GM21825 (cell line): ENCODE results near the gene C17orf50.
"Not testable (repeated sequence)": the region's sequence is repeated elsewhere in the genome, so short reads cannot be mapped to it uniquely, and the experiment has no call there.

Experiments used
- ATAC-seq: cut with Tn5 transposase; IDR thresholded peaks from one replicate; pipeline ENCODE4 v1.9.1; 2021; ENCODE audit warnings: mild to moderate bottlenecking, moderate library complexity; ENCODE audit not compliant: unreplicated experiment

Gene C17orf50

GRCh38 chr17:35751541-35751940 is 9.1 kb upstream of the C17orf50 start:
- not testable (repeated sequence) for ATAC-seq

DNA sequence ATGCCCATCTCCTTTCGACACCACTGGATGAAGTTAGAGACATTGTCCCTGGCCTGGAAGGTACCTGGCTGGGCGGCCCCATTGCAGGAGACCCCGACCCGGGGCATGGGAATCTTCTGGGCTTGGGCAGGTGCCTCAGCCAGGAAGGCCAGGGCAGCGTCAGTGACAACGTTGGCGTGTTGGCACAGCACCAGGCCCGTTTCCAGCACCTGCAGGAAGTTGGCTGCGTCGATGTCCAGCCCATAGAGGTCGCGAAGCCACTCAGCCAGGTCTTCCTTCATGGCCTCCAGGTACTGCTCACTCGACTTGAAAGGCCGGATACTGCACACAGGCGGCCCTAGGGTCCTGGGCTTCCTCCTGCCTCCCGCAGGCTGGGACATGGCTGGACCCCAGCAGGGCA is 8.2 kb upstream of the C17orf50 start:
- ATAC-seq: no peak

DNA sequence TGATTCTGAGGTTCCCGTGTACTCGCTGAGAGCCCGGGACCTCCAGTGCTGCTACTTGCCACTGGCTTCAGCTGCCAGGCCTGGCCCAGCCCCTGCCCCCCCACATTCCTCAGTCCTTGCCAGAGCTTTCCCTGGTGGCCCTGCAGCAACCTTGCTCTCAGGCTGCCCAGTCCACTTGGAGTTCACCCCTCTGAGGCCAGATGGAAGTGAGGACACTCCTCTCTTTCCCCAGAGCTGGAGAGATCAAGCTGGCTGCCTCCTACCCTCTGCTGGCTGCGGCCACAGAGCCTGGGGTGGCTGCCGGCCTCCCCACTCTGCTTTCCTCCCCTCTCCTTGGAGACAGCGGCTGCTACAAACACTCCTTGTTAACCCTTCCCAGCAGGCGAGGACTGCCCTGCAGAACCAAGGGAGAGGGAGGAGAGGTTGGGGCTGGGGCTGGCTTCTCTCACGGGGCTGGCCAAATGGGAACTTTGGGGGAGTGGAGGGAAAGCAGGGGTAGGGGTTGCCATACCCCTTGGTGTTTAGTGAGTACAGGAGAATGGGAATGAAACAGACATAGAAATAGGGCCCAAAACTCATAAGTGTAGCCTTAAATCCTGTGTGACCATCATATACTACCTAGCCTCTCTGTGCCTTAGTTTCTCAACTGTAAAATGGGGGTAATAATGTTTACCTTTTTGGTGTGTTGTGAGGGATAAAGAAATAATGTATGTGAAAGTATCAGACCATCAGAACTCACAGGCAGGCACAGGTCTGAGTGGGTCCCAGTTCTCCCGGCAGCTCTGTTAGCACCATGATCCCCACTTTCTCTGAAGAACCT is 7.5 kb upstream of the C17orf50 start, which contains the start of gene GAS2L2:
GAS2L2 (minus strand) TSS at position 295 of the 820 bp plus-strand sequence. CDS start 389 bp downstream, outside the sequence.
- ATAC-seq: no peak

GRCh38 chr17:35757243-35757642 is 3.4 kb upstream of the C17orf50 start:
- ATAC-seq: no peak

DNA sequence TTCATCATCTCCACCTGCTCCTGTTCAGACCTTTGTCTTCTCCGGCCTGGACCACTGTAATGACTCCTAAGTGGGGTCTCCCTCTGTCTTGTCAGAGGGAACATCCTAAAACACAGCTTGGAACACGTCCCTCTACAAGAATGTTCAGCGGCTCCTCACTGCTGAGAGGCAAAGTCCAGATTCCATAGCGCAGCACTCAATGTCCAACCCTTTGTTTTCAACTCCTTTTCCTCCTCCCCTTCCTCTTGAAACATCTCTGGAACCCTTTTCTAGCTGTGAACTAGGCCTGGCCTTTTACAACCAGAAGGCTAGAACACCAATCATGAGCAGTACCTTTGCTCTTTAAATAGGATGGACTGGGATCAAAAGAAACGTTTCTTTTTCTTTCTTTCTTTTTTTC is 914 bp downstream of the C17orf50 start:
- ATAC-seq: no peak

GRCh38 chr17:35763767-35764122 is 3.1 kb downstream of the C17orf50 start:
- no peak for ATAC-seq

DNA sequence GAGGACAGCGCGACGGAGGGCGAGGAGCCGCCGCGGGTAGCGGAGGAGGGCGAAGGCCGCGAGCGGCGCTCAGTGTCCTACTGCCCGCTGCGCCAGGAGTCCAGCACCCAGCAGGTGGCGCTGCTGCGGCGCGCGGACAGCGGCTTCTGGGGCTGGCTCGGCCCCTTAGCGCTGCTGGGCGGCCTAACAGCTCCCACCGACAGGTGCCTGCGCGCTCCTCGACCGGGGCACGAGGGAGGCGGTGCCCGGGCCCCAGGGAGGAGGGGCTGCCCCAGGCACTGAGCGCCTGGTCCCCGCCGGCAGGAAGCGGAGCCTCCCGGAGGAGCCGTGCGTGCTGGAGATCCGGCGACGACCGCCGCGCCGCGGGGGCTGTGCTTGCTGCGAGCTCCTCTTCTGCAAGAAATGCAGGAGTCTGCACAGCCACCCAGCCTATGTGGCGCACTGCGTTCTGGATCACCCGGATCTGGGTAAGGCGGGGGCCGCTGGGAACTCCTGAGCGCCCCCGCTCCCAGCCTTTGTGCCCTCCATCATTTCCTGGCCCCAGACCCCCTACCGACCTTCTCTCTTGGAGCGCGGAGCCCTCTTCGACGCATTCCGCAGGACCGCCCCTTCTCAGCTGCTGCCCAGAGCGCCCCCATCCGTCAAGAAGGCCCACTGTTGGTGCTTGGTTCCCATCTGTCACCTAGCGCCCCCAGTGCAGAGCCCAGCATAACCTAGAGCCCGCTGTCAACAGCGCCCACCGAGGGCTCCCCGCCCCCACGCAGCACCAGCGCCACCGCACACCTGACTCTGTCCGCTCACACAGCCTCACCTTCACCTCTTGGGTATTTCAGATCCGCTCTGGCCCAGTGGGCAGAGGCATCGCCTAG is 3.7 kb downstream of the C17orf50 start:
- ATAC-seq: peak; percentile 69

DNA sequence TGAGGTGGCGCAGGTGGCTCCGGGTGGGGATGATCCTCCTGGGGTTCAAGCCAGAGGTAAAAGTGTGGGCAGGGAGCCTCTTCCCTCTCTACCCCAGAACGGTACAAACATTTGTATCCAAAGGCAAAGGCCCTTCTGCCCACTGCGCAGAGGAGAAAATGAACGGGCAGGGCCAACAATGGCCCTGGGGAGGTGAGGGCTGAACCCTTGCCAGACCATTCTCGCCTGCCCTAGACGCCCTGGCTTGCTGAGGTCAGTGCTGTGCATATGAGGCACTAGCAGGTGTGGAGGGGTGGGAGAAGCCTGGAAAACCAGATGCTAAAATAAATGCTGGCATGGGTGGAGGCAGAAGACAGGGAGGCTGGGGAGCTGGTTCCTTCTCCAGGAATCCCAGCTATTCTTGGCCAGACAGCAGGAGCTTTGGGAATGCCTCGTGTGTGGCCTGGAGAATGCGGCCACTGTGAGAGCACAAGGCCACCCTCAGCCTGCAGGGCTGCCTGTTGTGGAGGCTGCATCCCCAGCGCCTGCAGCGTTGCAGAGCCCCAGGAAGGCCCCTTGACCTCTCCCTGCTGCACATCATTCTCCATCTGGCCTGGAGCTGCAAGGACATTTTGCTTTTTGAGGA is 4.5 kb downstream of the C17orf50 start:
- ATAC-seq: no peak

DNA sequence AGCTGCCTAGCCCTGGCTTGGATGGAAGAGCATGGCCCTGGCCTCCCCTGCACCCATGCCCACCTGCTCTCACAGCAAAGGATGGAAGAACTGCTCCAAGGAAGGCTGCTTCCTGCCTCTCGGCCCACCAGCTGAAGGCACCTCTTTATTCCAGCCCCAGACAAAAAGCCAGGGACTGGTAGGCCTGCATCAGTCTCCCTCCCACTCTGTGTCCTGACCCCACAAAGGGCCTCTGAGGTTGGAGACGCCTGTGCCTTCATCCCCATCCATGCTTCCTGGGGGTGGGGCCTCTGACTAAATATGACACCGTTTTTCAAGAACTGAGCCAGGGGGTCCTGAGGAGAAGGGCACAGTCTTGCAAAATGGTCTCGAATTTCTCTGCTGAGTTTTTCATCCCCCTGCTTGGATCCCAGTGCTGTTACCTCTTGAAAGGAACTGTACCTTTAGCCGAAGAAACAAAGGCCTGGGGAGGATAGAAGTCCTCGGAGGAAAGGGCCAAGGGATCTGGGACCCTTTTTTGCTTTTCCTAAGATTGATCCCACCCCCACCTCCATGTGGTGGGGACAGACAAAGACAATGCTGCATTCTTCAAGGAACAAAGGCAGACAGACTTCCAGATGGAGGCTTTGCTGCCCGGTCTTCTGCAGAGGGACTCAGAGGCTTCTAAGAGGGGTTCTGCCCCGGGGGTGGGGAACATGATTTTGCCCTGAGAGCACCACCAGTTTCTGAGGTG is 5.2 kb downstream of the C17orf50 start:
- no peak for ATAC-seq

DNA sequence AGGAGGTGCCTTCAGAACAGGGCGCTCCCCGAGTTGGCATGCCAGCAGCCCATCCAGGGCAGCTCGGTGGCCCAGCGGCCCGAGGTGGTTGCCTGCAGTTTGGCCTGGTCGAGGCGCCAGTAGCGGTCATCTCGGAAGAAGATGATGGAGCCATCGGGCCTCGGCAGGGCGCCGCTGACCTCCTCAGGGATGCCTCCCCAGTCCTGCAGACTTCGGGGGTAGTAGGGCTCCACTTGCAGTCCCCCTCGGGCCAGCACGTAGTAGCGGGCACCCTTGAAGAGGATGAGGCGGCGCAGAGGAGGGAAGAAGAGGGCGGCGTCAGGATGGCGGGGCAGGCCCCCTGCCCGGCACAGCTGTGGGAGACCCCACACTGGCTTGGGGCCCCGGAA is 5.8 kb downstream of the C17orf50 start:
- ATAC-seq: no peak

DNA sequence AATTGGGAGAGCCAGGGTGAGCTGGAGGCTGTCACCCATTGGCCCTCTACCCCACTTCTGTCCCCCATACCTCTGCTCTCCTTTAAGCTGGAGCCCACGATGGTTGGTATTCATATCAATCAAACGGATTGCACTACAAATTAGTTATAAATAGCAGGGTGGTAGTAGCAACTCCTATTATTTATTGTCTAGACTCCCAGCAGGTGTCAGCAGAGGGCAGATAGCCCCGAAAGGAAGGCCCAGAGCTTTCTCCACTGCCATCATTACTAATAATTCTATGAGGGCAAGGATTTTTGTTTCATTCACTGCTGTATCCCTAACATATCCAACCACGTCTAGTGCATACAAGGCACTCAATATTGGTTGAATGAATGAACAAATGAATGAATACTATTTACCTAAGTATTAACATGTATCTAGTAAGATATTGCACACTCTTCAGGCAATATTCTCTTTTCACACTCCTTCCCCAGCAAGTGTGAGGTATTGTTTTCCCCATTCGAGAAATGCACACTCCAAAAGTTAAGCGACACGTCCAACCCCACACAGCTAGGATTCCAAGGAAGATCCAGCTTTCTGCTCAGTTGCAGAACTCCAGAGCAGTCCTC is 6.3 kb downstream of the C17orf50 start:
- no peak for ATAC-seq

GRCh38 chr17:35768797-35769196 is 8.1 kb downstream of the C17orf50 start:
- ATAC-seq: no peak

DNA sequence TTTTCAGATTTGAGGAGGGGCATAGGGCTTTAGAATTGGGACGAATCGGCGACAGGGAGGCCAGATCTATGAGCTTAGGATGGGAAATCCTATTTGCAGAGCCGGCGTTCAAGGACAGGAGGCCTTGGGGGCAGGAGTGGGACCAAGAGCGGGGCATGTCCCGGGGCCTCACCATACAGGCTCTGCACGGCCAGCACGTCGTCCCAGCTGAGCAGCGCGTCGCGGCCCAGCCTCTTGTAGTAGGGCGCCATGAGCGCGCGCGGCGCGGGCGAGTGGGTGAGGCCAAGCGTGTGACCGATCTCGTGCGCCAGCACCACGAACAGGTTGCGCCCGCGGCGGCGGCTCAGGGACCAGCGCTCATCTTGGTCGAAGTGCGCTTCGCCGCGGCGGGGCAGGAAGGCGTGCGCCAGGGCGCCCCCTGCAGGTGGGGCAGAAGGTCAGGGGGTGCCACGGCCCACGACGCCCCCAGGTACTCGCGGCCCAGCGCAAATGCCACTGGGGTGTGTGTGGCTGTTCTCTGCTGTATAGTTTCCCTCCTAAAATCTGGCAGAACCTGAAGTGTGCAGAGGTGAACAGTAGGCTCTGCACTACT is 9.3 kb downstream of the C17orf50 start:
- ATAC-seq: no peak

DNA sequence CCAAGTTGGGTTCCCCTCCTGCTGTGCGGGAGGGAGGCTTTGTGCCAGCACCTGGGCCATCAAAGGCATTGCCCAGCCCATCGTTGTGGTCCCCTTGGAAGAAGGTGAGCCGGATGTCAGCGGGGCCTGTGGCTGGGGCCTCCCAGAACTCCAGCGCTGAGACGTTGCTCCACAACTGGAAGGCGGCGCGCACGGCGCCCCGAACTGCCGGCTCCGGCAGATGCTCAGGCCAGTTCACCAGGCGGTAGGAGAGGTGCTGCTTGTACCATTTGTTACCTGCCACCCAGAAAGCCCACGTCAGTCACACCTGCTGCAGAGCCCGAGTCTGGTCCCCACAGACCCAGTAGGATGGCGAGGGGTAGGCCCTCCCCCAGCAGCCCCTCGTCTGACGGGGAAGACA is 12.4 kb downstream of the C17orf50 start:
- ATAC-seq: no peak

DNA sequence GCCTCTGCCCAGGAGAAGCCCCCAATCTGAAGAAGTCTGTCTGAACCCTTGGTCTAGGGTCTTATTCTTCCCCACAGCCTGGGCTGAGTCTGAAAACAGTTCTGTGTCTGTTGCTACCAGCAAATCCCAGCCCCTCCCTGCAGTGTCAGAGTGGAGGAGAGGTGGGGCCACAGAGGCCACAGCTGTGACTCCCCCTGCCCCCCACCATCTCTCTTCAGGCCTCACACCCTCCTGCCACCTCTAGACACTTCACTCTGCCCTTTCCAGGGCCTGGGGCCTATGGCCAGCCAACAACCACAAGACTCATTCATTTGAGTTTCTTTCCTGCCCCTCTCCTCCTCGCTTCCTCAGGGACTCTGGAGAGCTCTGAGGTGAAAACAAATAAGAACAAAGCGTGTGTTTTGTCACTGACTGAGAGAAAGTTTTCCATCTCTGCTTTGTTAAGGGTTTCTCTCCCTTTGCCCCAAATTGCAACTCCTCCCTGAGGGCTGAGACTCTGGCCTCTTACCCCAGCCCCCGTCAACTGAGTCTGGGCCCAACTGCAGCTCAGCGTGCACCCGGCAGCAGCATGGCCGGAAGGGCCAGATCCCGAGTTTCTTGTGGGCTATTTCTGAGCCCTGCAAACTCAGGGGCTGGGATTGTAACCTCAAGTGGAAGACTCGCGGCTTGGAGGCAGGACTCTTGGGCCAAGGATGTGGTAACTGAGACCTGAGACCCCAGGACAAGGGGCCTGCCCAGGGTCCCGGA is 13.2 kb downstream of the C17orf50 start:
- ATAC-seq: no peak

DNA sequence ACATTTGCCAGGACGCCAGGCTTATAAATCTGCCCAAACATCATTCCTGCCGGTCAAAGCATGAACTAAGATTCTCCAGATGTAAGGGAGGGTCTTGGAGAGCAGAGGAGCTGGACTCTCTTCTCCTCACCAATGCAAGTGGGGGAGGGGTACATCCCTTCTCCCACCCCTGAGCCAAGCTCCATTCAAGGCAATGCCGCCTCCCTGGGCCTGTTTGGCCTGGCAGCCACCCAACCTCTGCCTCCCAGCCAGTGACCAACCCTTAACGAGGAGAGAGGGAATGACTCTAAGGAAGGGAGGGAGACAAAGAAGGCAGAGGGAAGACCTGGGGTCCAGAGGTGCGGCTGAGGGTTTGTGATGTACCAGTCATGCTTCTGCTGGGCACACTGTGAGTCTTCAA is 13.8 kb downstream of the C17orf50 start:
- ATAC-seq: no peak

GRCh38 chr17:35775039-35775438 is 14.4 kb downstream of the C17orf50 start:
- no peak for ATAC-seq

GRCh38 chr17:35775583-35775982 is 14.9 kb downstream of the C17orf50 start:
- ATAC-seq: no peak

DNA sequence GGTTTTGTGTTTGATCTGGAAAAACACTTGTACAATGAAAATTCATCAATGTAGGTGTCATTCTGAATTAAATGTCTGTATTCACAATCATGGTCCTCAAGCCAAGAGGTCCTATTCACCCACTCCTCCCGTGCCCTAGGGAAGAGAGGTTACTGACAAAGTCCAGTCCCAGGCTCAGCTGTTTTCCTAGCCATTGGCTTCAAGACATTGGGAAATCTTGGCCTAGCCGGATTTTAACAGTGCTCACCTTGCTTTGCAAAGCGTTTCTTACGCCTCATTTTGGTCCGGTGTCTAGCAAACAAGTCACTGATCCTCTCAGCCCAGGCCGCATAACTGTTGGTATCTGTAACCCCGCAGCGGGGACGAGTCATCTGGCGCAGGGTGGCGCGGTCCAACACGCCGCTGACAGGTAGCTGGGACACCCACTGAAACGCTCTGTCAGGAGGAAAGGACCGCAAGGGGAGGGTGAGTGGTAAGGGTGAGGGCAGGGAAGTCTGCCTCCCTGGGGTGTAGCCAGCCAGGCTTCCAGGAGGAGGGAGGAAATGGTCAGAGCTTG is 18.0 kb downstream of the C17orf50 start:
- no peak for ATAC-seq
